MM.1S (cell line): ENCODE measurements around the gene PXMP4.

ENCODE experiments used
- DNase-seq: peaks from one replicate; pipeline ENCODE4 v3.0.0-alpha.2; 2015
- H2AFZ ChIP-seq: fragments of 300-600 bp; sonication (generic); 2 replicates; pipeline ENCODE4 v1.6.0; 2016; ENCODE audit warnings: antibody characterized with exemption, low read length
- H3F3A ChIP-seq: fragments of 300-600 bp; sonication (generic); 2 replicates; pipeline ENCODE4 v1.6.1; 2016; ENCODE audit warnings: mild to moderate bottlenecking, antibody characterized with exemption, low read length, moderate library complexity, mixed read lengths; ENCODE audit not compliant: insufficient read depth
- H3K27ac ChIP-seq: fragments of 300-600 bp; sonication (generic); 2 replicates; pipeline ENCODE4 v1.5.1; 2016; ENCODE audit warnings: mild to moderate bottlenecking, low read length
- H3K27me3 ChIP-seq: fragments of 300-600 bp; sonication (generic); replicated peaks from 2 replicates; pipeline ENCODE4 v1.6.0; 2016; ENCODE audit warnings: low read length; ENCODE audit not compliant: insufficient read depth
- H3K36me3 ChIP-seq: fragments of 300-600 bp; sonication (generic); replicated peaks from 2 replicates; pipeline ENCODE4 v1.6.1; 2016; ENCODE audit warnings: mild to moderate bottlenecking, low read length, mixed read lengths; ENCODE audit not compliant: insufficient read depth
- H3K4me1 ChIP-seq: fragments of 300-600 bp; sonication (generic); 2 replicates; pipeline ENCODE4 v1.6.1; 2016; ENCODE audit warnings: low read length, mixed read lengths
- H3K4me2 ChIP-seq: fragments of 300-600 bp; sonication (generic); 2 replicates; pipeline ENCODE4 v1.6.0; 2016; ENCODE audit warnings: low read depth, low read length
- H3K4me3 ChIP-seq: fragments of 300-600 bp; sonication (generic); 2 replicates; pipeline ENCODE4 v1.5.1; 2016; ENCODE audit warnings: low read length, mixed read lengths
- H3K79me2 ChIP-seq: fragments of 300-600 bp; sonication (generic); 2 replicates; pipeline ENCODE4 v1.6.1; 2016; ENCODE audit warnings: mixed run types, low read length, mixed read lengths
- H3K9ac ChIP-seq: fragments of 300-600 bp; sonication (generic); 2 replicates; pipeline ENCODE4 v1.6.1; 2016; ENCODE audit warnings: low read length, mixed read lengths
- H3K9me2 ChIP-seq: fragments of 300-600 bp; sonication (generic); replicated peaks from 2 replicates; pipeline ENCODE4 v1.6.1; 2016; ENCODE audit warnings: mild to moderate bottlenecking, low read length, mixed read lengths; ENCODE audit not compliant: insufficient read depth
- H3K9me3 ChIP-seq: fragments of 300-600 bp; sonication (generic); replicated peaks from 2 replicates; pipeline ENCODE4 v1.6.1; 2016; ENCODE audit warnings: mild to moderate bottlenecking, low read length, mixed read lengths; ENCODE audit not compliant: insufficient read depth
- H4K20me1 ChIP-seq: fragments of 300-600 bp; sonication (generic); 2 replicates; pipeline ENCODE4 v1.6.1; 2016; ENCODE audit warnings: mild to moderate bottlenecking, low read length, moderate library complexity, mixed read lengths; ENCODE audit not compliant: insufficient read depth
- EZH2 ChIP-seq: fragments of 300-600 bp; sonication (generic); optimal IDR thresholded peaks from 2 replicates; pipeline ENCODE3; 2017; ENCODE audit warnings: low read depth, mild to moderate bottlenecking, antibody characterized with exemption, low read length, mixed read lengths
- EZH2phosphoT487 ChIP-seq: fragments of 300-600 bp; sonication (generic); IDR thresholded peaks from 2 replicates; pipeline ENCODE4 v1.6.1; 2018; ENCODE audit warnings: antibody characterized with exemption, low read length
- TF ChIP-seq, protein P1 (sequence below): fragments of 300-600 bp; sonication (generic); IDR thresholded peaks from 2 replicates; pipeline ENCODE4 v1.5.1; 2016; ENCODE audit warnings: antibody characterized with exemption, low read length, mixed read lengths

PXMP4 gene

DNA sequence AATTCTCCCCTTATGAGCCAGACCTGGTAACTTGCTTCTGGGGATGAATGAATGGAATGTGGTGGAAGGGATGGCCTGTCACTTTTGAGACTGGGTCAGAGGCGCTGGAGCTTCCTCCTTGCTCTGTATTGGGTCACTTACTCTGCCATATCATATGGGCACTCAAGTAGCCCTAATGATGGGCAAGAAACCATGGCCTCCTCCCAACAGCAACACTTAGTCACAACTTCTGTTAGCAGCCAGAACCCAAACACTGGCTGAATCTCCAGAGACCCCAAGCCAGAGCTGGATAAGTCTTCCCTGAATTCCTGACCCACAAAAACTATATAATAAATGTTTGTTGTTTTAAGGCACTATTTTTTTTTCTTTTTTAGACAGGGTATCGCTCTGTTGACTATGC is 39.4 kb downstream of the PXMP4 start:
- Histone ChIP-seq H3K27me3 (no peaks in the 10 kb centered on the region), H3K36me3 (no peaks in the 10 kb centered on the region), H3K4me1 (peaks cover 8% of the 10 kb centered on the region), H3K4me2 (no peak overlapping the region), H3K27ac (no peak overlapping the region), H3K9me2 (no peaks in the 10 kb centered on the region), H3K9ac (no peak overlapping the region), H3K79me2 (peaks cover 60% of the 10 kb centered on the region), H3K4me3 (no peak overlapping the region), H2AFZ (no peak overlapping the region), H4K20me1 (no peaks in the 10 kb centered on the region), H3K9me3 (no peaks in the 10 kb centered on the region), H3F3A (peaks cover 16% of the 10 kb centered on the region)
- peak; percentile 5 for DNase-seq
- TF ChIP-seq, protein P1, sequence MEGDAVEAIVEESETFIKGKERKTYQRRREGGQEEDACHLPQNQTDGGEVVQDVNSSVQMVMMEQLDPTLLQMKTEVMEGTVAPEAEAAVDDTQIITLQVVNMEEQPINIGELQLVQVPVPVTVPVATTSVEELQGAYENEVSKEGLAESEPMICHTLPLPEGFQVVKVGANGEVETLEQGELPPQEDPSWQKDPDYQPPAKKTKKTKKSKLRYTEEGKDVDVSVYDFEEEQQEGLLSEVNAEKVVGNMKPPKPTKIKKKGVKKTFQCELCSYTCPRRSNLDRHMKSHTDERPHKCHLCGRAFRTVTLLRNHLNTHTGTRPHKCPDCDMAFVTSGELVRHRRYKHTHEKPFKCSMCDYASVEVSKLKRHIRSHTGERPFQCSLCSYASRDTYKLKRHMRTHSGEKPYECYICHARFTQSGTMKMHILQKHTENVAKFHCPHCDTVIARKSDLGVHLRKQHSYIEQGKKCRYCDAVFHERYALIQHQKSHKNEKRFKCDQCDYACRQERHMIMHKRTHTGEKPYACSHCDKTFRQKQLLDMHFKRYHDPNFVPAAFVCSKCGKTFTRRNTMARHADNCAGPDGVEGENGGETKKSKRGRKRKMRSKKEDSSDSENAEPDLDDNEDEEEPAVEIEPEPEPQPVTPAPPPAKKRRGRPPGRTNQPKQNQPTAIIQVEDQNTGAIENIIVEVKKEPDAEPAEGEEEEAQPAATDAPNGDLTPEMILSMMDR, result no peak
- TF ChIP-seq EZH2 (no peak), EZH2phosphoT487 (no peak)

DNA sequence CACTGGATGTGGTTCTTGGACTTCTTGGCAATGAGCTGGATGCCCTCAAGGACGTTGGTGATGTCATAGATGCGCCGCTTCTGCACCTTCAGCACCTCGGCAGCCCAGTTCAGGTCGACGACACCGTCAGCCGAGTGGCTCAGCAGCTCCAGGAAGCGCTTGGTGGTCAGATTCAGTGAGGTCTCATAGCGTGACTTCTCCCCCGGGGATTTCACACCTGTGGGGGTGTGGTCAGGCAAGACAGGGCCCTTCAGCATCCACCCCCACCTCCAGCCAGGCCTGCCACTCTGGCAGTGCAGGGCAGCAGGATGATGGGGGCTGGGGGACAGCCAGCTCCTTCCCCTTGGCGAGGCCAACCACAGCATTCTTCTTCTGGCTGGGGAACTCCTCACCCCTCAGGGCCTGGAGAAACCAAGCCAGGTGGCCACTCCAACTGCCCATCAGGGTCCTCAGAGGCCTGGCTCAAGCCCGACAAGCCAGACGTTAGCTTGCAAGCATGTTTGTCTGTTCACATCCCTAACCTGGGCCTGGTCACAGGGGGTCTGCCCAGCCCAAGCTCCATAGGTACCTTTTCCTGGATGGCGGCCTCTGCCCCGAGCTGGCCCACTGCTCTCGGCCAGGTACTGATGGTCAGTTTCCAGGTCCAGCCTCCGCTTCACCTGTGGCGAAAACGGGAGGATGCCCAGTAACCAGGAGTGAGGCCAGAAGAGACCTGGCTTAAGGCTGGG is 40.2 kb downstream of the PXMP4 start:
- Histone ChIP-seq H3K9me2 (no peaks in the 10 kb centered on the region), H3K27ac (no peak overlapping the region), H2AFZ (no peak overlapping the region), H3K9me3 (no peaks in the 10 kb centered on the region), H3K9ac (no peak overlapping the region), H4K20me1 (no peaks in the 10 kb centered on the region), H3F3A (peaks cover 15% of the 10 kb centered on the region), H3K79me2 (peaks cover 53% of the 10 kb centered on the region), H3K36me3 (no peaks in the 10 kb centered on the region), H3K27me3 (no peaks in the 10 kb centered on the region), H3K4me1 (peaks cover 11% of the 10 kb centered on the region), H3K4me2 (no peak overlapping the region), H3K4me3 (no peak overlapping the region)
- no peak for DNase-seq
- TF ChIP-seq, protein P1, result no peak
- no peak for TF ChIP-seq EZH2phosphoT487

DNA sequence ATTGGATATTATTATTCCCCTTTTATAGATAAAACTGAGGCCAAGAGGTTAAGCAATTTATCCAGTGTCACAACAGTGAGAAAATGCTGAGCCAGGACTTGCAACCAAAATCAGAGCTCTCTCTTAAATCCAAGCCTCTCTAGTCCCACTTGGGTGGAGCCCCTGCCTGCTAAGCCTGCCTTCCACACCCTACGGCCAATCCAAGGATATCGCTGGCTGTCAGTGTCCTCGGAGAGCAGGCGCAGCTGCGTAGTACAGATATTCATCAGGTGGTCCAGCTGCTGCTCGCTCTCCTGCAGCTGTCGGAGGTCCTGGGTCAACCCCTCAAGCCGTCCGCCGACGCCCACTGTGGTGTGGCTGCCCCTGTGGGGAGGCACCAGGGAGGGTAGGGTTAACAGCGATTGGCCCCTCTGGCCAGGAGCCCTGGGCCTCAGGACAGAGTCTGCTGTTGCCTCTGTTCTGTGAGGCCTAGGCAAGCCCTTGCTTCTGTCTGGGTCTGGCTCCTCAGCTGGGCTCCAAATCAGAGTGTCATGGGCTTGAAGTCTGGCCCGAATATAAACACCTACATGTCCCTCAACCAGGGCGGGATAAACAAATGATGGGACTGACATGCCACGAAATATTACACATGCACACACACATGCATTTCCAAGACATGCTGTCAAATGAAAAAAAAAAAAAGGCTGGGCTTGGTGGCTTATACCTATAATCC is 42.0 kb downstream of the PXMP4 start:
- Histone ChIP-seq H3K4me3 (no peak overlapping the region), H3K9me2 (no peaks in the 10 kb centered on the region), H3K4me2 (no peak overlapping the region), H2AFZ (no peak overlapping the region), H3K36me3 (no peaks in the 10 kb centered on the region), H3K27ac (no peak overlapping the region), H3K9ac (no peak overlapping the region), H3K9me3 (no peaks in the 10 kb centered on the region), H3F3A (peaks cover 16% of the 10 kb centered on the region; the same call in 1 of the 2 replicates), H3K79me2 (peaks cover 45% of the 10 kb centered on the region), H3K4me1 (peaks cover 12% of the 10 kb centered on the region), H4K20me1 (no peaks in the 10 kb centered on the region), H3K27me3 (no peaks in the 10 kb centered on the region)
- DNase-seq, result peak; percentile 5
- no peak for TF ChIP-seq EZH2phosphoT487
- TF ChIP-seq, protein P1, result no peak
- no peak for TF ChIP-seq EZH2
